GM12875 (cell line): ENCODE data around the gene SRSF1.

Experiments
- H3K4me3 ChIP-seq: one replicate; pipeline ENCODE4 v1.5.1; 2011; ENCODE audit warnings: low read depth, low read length, control low read depth
- TF ChIP-seq, protein P1 (sequence below): IDR thresholded peaks from 2 replicates; pipeline ENCODE4 v1.5.1; 2011; ENCODE audit warnings: low read depth, mild to moderate bottlenecking, control low read depth, inconsistent platforms, low read length, moderate library complexity, borderline replicate concordance; ENCODE audit not compliant: insufficient read depth

SRSF1 gene

GRCh38 chr17:57986841-57987580 is 20.0 kb downstream of the SRSF1 start:
- H3K4me3 ChIP-seq, result peak overlapping the region; percentile 86
- TF ChIP-seq, protein P1, sequence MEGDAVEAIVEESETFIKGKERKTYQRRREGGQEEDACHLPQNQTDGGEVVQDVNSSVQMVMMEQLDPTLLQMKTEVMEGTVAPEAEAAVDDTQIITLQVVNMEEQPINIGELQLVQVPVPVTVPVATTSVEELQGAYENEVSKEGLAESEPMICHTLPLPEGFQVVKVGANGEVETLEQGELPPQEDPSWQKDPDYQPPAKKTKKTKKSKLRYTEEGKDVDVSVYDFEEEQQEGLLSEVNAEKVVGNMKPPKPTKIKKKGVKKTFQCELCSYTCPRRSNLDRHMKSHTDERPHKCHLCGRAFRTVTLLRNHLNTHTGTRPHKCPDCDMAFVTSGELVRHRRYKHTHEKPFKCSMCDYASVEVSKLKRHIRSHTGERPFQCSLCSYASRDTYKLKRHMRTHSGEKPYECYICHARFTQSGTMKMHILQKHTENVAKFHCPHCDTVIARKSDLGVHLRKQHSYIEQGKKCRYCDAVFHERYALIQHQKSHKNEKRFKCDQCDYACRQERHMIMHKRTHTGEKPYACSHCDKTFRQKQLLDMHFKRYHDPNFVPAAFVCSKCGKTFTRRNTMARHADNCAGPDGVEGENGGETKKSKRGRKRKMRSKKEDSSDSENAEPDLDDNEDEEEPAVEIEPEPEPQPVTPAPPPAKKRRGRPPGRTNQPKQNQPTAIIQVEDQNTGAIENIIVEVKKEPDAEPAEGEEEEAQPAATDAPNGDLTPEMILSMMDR, result no peak

GRCh38 chr17:57985675-57985974 is 21.4 kb downstream of the SRSF1 start:
- H3K4me3 ChIP-seq, result no peak overlapping the region
- TF ChIP-seq, protein P1, result no peak

GRCh38 chr17:57984936-57985674 is 21.9 kb downstream of the SRSF1 start:
- no peak overlapping the region for H3K4me3 ChIP-seq
- TF ChIP-seq, protein P1, result no peak

DNA sequence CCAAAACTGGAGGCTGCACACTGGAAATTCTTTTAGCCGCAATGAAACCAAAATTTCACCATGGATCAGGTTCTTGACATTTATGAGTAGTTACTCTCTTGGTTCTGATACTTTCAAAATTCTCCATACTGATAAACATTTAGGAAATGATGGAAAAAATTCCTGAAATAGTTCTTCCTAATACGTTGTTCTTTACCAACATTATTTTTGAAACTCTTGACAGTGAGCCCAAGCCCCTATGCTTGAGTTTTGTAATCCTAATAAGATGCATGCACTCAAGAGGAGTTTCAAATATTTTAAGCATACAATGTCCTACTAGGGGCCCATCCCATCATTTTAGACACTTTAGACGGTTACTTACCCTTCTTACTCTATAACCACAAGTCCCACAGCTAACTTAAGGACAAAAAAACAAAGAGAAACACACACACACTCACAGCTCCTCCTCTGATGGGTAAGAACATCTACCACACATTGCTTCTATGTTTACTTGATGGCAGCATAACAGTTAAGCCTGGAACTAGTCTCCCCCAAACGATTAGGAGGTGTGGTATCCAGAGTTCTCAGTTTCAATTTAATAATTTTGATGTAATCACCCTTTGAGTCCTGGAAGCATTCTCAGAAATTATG is 22.7 kb downstream of the SRSF1 start:
- TF ChIP-seq, protein P1, result no peak

GRCh38 chr17:57983446-57983845 is 23.6 kb downstream of the SRSF1 start:
- no peak overlapping the region for H3K4me3 ChIP-seq
- TF ChIP-seq, protein P1, result no peak

More for the DNA sequence above, 22.7 kb downstream of the SRSF1 start:
- no peak overlapping the region for H3K4me3 ChIP-seq

DNA sequence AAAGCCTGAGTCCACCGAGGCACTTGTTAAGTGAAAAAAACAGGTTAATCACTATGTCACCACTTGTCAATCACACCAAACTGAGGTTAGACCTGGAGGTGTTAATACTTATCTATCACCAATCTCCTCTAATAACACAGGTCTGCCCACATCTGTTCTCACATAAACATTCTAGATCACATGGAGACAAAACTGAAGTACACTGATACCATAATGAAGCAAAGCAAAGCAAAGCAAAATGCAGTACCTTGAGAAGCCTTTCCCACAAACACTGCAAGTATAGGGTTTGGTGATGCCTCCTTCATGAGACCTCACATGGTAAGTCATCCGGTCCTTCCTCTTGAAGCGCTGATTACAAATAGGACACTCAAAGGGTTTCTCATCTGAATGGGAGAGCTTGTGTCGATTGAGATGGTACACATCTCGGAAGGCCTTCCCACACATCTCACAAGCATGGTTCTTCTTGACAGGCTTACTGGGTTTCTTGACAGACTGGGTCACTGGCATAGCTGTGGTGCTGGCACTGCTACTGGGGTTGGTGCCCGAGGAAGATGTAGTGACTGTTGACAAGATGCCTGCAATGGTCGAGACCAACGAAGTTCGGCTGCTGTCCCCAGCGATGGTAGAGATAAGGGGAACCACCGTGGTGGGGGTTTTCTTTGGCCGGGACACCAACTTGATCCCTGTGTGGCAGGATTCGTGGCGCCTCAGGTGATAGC is 24.4 kb downstream of the SRSF1 start:
- TF ChIP-seq, protein P1, result no peak
- no peak overlapping the region for H3K4me3 ChIP-seq

- TF ChIP-seq, protein P1, result no peak
- no peak overlapping the region for H3K4me3 ChIP-seq
Observed at GRCh38 chr17:57980522-57980921, 26.5 kb downstream of the SRSF1 start.
